GM12874 (cell line): Measurements from ENCODE around the gene SYNM.
A peak's percentile ranks its signal among the peaks of the same experiment; 100 is the strongest.

Experiments used
- CTCF ChIP-seq: IDR thresholded peaks from 2 replicates; pipeline ENCODE4 v1.5.1; 2011; ENCODE audit warnings: low read depth, mild to moderate bottlenecking, control low read depth, low read length, moderate library complexity; ENCODE audit not compliant: insufficient read depth

Gene SYNM

GRCh38 chr15:99076109-99076508 is 28.8 kb upstream of the SYNM start:
- no peak for TF ChIP-seq CTCF

GRCh38 chr15:99076555-99077308 is 28.1 kb upstream of the SYNM start:
- peak; percentile 68 for TF ChIP-seq CTCF

- no peak for TF ChIP-seq CTCF
These were observed 22.1 kb upstream of the SYNM start for GRCh38 chr15:99082798-99083197.

GRCh38 chr15:99084965-99085364 is 19.9 kb upstream of the SYNM start:
- TF ChIP-seq CTCF: no peak

GRCh38 chr15:99085413-99086326 is 19.2 kb upstream of the SYNM start:
- TF ChIP-seq CTCF: no peak

GRCh38 chr15:99086327-99086667 is 18.6 kb upstream of the SYNM start:
- TF ChIP-seq CTCF: no peak

- TF ChIP-seq CTCF: no peak
These were observed 17.4 kb upstream of the SYNM start for GRCh38 chr15:99087405-99087943.
